ENCODE results near the gene RBM20.

The RBM20 gene

DNA sequence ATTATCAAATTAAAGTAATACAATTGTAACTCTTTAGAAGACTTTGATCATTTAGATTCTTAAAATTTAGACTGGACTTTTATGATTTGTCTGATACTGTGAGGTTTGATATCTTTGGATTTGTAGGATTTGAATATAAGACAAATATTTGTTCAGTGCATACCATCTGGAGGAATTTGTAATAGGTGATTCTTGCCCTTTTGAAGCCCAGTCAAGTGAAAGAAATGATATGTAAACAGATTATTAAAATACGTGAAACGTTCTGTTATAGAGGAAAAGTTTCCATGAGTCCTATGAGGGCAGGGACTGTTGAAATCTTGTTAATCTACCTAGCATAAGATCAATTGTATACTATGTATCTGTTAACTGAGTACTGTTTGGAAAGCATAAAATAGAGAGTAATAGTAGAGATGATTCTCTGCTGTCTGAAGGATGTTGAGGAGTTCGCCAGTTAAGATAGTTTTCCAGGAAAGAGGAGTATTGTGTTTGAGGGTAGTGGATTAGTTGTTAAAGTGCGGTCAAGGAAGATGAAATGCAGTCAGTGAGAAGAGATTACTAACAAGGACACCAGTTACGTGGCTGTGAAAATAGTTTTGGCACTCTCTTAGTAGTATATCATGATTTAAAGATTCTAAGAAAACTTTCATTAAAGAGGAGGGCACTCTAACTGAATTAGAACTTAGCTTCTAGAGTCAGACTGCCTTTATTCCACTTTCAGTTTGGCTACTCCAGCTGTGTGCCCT is 242.0 kb downstream of the RBM20 start:
- DNase-seq (ENCODE audit: low read depth, low spot score), result no peak
- H3K9me3 ChIP-seq (ENCODE audit: insufficient read depth, low read length), result no peaks in the 10 kb centered on the region
- H3K9ac ChIP-seq (ENCODE audit: insufficient read length, low read depth), result no peak overlapping the region

DNA sequence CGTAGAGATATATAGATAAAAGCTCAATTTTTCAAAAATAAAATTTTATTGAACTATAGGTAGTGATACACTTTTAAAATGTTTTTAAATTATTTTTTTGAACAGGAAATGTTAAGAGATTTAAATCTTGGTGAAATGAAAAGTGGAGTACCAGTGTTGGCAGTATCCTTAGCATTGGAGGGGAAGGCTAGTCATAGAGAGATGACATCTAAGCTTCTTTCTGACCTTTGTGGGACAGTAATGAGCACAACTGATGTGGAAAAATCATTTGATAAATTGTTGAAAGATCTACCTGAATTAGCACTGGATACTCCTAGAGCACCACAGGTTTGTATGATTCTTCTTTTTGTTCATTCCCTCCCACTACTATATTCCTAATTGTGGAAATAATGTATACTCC is 243.4 kb downstream of the RBM20 start:
- DNase-seq (ENCODE audit: low read depth, low spot score), result no peak
- Histone ChIP-seq H3K4me3 (ENCODE audit: insufficient read length, low read depth) (no peak overlapping the region), H3K4me1 (ENCODE audit: insufficient read depth, insufficient read length) (no peaks in the 10 kb centered on the region), H3K9me3 (ENCODE audit: insufficient read depth, low read length) (no peaks in the 10 kb centered on the region), H3K36me3 (ENCODE audit: insufficient read depth, insufficient read length, low read length) (peaks cover 3% of the 10 kb centered on the region), H3K9ac (ENCODE audit: insufficient read length, low read depth) (no peak overlapping the region), H3K27me3 (ENCODE audit: insufficient read depth, insufficient read length) (no peaks in the 10 kb centered on the region)
- no peak for TF ChIP-seq YY1 (IDR thresholded peaks at IDR 0.05; ENCODE audit: insufficient read depth, insufficient read length)
- no peak for TF ChIP-seq ZNF274 (IDR thresholded peaks at IDR 0.05; ENCODE audit: low read depth, low read length)
- TF ChIP-seq SUZ12 (IDR thresholded peaks at IDR 0.05; ENCODE audit: extremely low read depth, insufficient read depth, insufficient read length), result no peak

More for the DNA sequence above, 242.0 kb downstream of the RBM20 start:
- H3K36me3 ChIP-seq (ENCODE audit: insufficient read depth, insufficient read length, low read length), result peaks cover 3% of the 10 kb centered on the region
- H3K4me1 ChIP-seq (ENCODE audit: insufficient read depth, insufficient read length), result no peaks in the 10 kb centered on the region
- H3K27me3 ChIP-seq (ENCODE audit: insufficient read depth, insufficient read length), result no peaks in the 10 kb centered on the region
- H3K4me3 ChIP-seq (ENCODE audit: insufficient read length, low read depth), result no peak overlapping the region
- TF ChIP-seq ZNF274 (IDR thresholded peaks at IDR 0.05; ENCODE audit: low read depth, low read length), result no peak
- TF ChIP-seq SUZ12 (IDR thresholded peaks at IDR 0.05; ENCODE audit: extremely low read depth, insufficient read depth, insufficient read length), result no peak
- TF ChIP-seq YY1 (IDR thresholded peaks at IDR 0.05; ENCODE audit: insufficient read depth, insufficient read length), result no peak

Measured in NT2/D1 (cell line).